Body of pancreas (tissue), 4 donors: Measurements from ENCODE around the gene ANKS1B.

Experiments
- CTCF ChIP-seq, 7 experiments: fragments of 450-650 bp in 4 of 7; fragments of 200-600 bp in 3 of 7; sonication (generic) in 3 of 7; IDR thresholded peaks; one replicate each; pipeline ENCODE4 v1.5.1; 2016 to 2019; ENCODE audit warnings: antibody characterized with exemption in 7 of 7
- POLR2A ChIP-seq, 3 donors: fragments of 450-650 bp; IDR thresholded peaks; one replicate each; pipeline ENCODE4 v1.6.1; 2016; ENCODE audit warnings: antibody characterized with exemption in 3 of 3, mild to moderate bottlenecking in 2 of 3

- TF ChIP-seq POLR2A (IDR thresholded peaks at IDR 0.05), result no peak
- TF ChIP-seq CTCF (IDR thresholded peaks at IDR 0.05), result peak in 1 of 7 experiments; percentile 6
These were observed 238.2 kb downstream of the ANKS1B start for GRCh38 chr12:99746538-99746937.
